ENCODE measurements around the gene CDON.

CDON gene

GRCh38 chr11:126083829-126084607, 21.4 kb upstream of the CDON start:
- DNase-seq, result peak in 1 of 2 donors; percentile 8

- peak; percentile 55 to 61 for DNase-seq
These were observed 19.8 kb upstream of the CDON start for GRCh38 chr11:126082251-126083109.

- no peak for DNase-seq
These were observed 19.2 kb upstream of the CDON start for GRCh38 chr11:126081915-126082250.

GRCh38 chr11:126080161-126080941, 17.7 kb upstream of the CDON start:
- no peak for DNase-seq

- DNase-seq, result no peak
These were observed 17.0 kb upstream of the CDON start for GRCh38 chr11:126079621-126080124.

GRCh38 chr11:126076641-126077040, 14.0 kb upstream of the CDON start:
- no peak for DNase-seq

- no peak for DNase-seq
These were observed 10.3 kb upstream of the CDON start for GRCh38 chr11:126072801-126073594.

- DNase-seq, result no peak
These were observed 9.6 kb upstream of the CDON start for GRCh38 chr11:126072141-126072741.

GRCh38 chr11:126063507-126063852, 814 bp upstream of the CDON start:
- DNase-seq, result no peak

- DNase-seq, result peak in 1 of 2 donors; percentile 41
These were observed 673 bp downstream of the CDON start for GRCh38 chr11:126061707-126062678.

- DNase-seq, result no peak
These were observed 1.9 kb downstream of the CDON start for GRCh38 chr11:126060757-126061171.

GRCh38 chr11:126059238-126059781, 3.4 kb downstream of the CDON start:
- DNase-seq, result no peak

GRCh38 chr11:126058105-126058874, 4.4 kb downstream of the CDON start:
- no peak for DNase-seq

GRCh38 chr11:126054882-126055281, 7.8 kb downstream of the CDON start:
- DNase-seq, result no peak

GRCh38 chr11:126054408-126054807, 8.3 kb downstream of the CDON start:
- no peak for DNase-seq

GRCh38 chr11:126053415-126054286, 9.0 kb downstream of the CDON start:
- DNase-seq, result no peak

GRCh38 chr11:126051117-126051516, 11.5 kb downstream of the CDON start:
- no peak for DNase-seq

- no peak for DNase-seq
These were observed 13.5 kb downstream of the CDON start for GRCh38 chr11:126049159-126049558.

Measured in hippocampal formation (tissue), 2 donors.